ENCODE measurements around the gene STAT2. TPM values are rescaled to one million over a fixed set of nuclear protein-coding genes. Genes with fewer than 3 reads are reported as not detected.
"Not testable (repeated sequence)": the region's sequence is repeated elsewhere in the genome, so short reads cannot be mapped to it uniquely, and the experiment has no call there.

STAT2 gene
- total RNA-seq (2022) (61.2 and 101 TPM in 2 replicates), Bru-seq, nascent RNA (percentile 77 among the genes with signal in this experiment), BruChase-seq, experiment 1, labeled RNA remaining after a 6-hour chase (percentile 93 among the genes with signal in this experiment), BruChase-seq, experiment 2, labeled RNA remaining after a 2-hour chase (percentile 90 among the genes with signal in this experiment)
- long read RNA-seq, partial matches to known transcripts = 5 of 16 reads
- long read RNA-seq, other reads (novel, unspliced or antisense) = 11 of 16 reads

- CTCF ChIA-PET = interaction anchor here (0.6 to 4.8 kb wide), 9 partner anchors 9 to 265 kb away, joined by 3 to 31 read pairs (median 3); partner anchors contain the start of genes PAN2 and SPRYD4
- intact Hi-C loops (cut with micrococcal nuclease) = loop anchor here (1.0 kb wide), 4 partner anchors 26 to 108 kb away; partner anchors contain the start of gene SPRYD4
- H3K4me3 Mint-ChIP-seq (ENCODE audit: unreplicated experiment) = peak within 1 kb of the TSS; percentile 94
- H3K9me3 Mint-ChIP-seq (ENCODE audit: unreplicated experiment) = no peaks in the 10 kb centered on the region
- H3K4me1 Mint-ChIP-seq (ENCODE audit: insufficient read depth, unreplicated experiment) = peaks cover 8% of the 10 kb centered on the region
- POLR2A ChIA-PET = interaction anchor here (0.5 to 5.3 kb wide), 54 partner anchors 9 to 770 kb away, joined by 3 to 87 read pairs (median 4); partner anchors contain the start of genes ATP5F1B, CNPY2, COQ10A and ESYT1
- peaks cover 40% of the 10 kb centered on the region for H3K36me3 Mint-ChIP-seq (ENCODE audit: insufficient read depth, unreplicated experiment)
- TF ChIP-seq CTCF (IDR thresholded peaks at IDR 0.05; ENCODE audit: unreplicated experiment) = no peak
- peak; percentile 100 for DNase-seq (ENCODE audit: unreplicated experiment)
- no peaks in the 10 kb centered on the region for H3K27me3 Mint-ChIP-seq (ENCODE audit: insufficient read depth, unreplicated experiment)
- H3K27ac Mint-ChIP-seq (ENCODE audit: low read depth, unreplicated experiment) = peak within 1 kb of the TSS; percentile 97
- BruUV-seq (replicated peaks) = no TSS peak
Observed at GRCh38 chr12:56359851-56360767, at the start of gene STAT2. Gene STAT2, minus strand, starts transcription at chr12:56360107. Its CDS starts 3,536 bp downstream, at chr12:56356571.

GRCh38 chr12:56408799-56409417 lies 49.0 kb upstream of the STAT2 start:
- H3K4me3 Mint-ChIP-seq (ENCODE audit: unreplicated experiment) = no peak overlapping the region
- CTCF ChIA-PET = interaction anchor here (0.6 kb wide), 2 partner anchors 53 to 74 kb away, joined by 3 to 4 read pairs; no protein-coding TSS in a partner anchor
- DNase-seq (ENCODE audit: unreplicated experiment) = no peak
- no peaks in the 10 kb centered on the region for H3K27me3 Mint-ChIP-seq (ENCODE audit: insufficient read depth, unreplicated experiment)
- no peak overlapping the region for H3K27ac Mint-ChIP-seq (ENCODE audit: low read depth, unreplicated experiment)
- no TSS peak for BruUV-seq (replicated peaks)
- H3K36me3 Mint-ChIP-seq (ENCODE audit: insufficient read depth, unreplicated experiment) = no peaks in the 10 kb centered on the region
- POLR2A ChIA-PET = no interaction called here
- H3K9me3 Mint-ChIP-seq (ENCODE audit: unreplicated experiment) = no peaks in the 10 kb centered on the region
- H3K4me1 Mint-ChIP-seq (ENCODE audit: insufficient read depth, unreplicated experiment) = no peaks in the 10 kb centered on the region
- intact Hi-C loops (cut with micrococcal nuclease) = no loop called here
- TF ChIP-seq CTCF (IDR thresholded peaks at IDR 0.05; ENCODE audit: unreplicated experiment) = no peak

- H3K27ac Mint-ChIP-seq (ENCODE audit: low read depth, unreplicated experiment); H3K36me3 Mint-ChIP-seq (ENCODE audit: insufficient read depth, unreplicated experiment); H3K27me3 Mint-ChIP-seq (ENCODE audit: insufficient read depth, unreplicated experiment); H3K4me1 Mint-ChIP-seq (ENCODE audit: insufficient read depth, unreplicated experiment); POLR2A ChIA-PET; BruUV-seq (replicated peaks); CTCF ChIA-PET; H3K4me3 Mint-ChIP-seq (ENCODE audit: unreplicated experiment); intact Hi-C loops (cut with micrococcal nuclease); H3K9me3 Mint-ChIP-seq (ENCODE audit: unreplicated experiment); DNase-seq (ENCODE audit: unreplicated experiment): not testable (repeated sequence)
Observed at GRCh38 chr12:56404227-56404626, 44.3 kb upstream of the STAT2 start.

- H3K36me3 Mint-ChIP-seq (ENCODE audit: insufficient read depth, unreplicated experiment); H3K27me3 Mint-ChIP-seq (ENCODE audit: insufficient read depth, unreplicated experiment); H3K4me3 Mint-ChIP-seq (ENCODE audit: unreplicated experiment); H3K27ac Mint-ChIP-seq (ENCODE audit: low read depth, unreplicated experiment); DNase-seq (ENCODE audit: unreplicated experiment); intact Hi-C loops (cut with micrococcal nuclease); POLR2A ChIA-PET; H3K4me1 Mint-ChIP-seq (ENCODE audit: insufficient read depth, unreplicated experiment); H3K9me3 Mint-ChIP-seq (ENCODE audit: unreplicated experiment); CTCF ChIA-PET; BruUV-seq (replicated peaks): not testable (repeated sequence)
Observed at GRCh38 chr12:56401612-56402011, 41.7 kb upstream of the STAT2 start.

- POLR2A ChIA-PET; H3K27me3 Mint-ChIP-seq (ENCODE audit: insufficient read depth, unreplicated experiment); H3K9me3 Mint-ChIP-seq (ENCODE audit: unreplicated experiment); CTCF ChIA-PET; BruUV-seq (replicated peaks); H3K4me3 Mint-ChIP-seq (ENCODE audit: unreplicated experiment); H3K4me1 Mint-ChIP-seq (ENCODE audit: insufficient read depth, unreplicated experiment); DNase-seq (ENCODE audit: unreplicated experiment); intact Hi-C loops (cut with micrococcal nuclease); H3K27ac Mint-ChIP-seq (ENCODE audit: low read depth, unreplicated experiment); H3K36me3 Mint-ChIP-seq (ENCODE audit: insufficient read depth, unreplicated experiment): not testable (repeated sequence)
Observed at GRCh38 chr12:56401125-56401524, 41.2 kb upstream of the STAT2 start.

GRCh38 chr12:56399466-56399865 lies 39.6 kb upstream of the STAT2 start:
- H3K4me3 Mint-ChIP-seq (ENCODE audit: unreplicated experiment); H3K27ac Mint-ChIP-seq (ENCODE audit: low read depth, unreplicated experiment); BruUV-seq (replicated peaks); DNase-seq (ENCODE audit: unreplicated experiment); POLR2A ChIA-PET; H3K4me1 Mint-ChIP-seq (ENCODE audit: insufficient read depth, unreplicated experiment); H3K9me3 Mint-ChIP-seq (ENCODE audit: unreplicated experiment); intact Hi-C loops (cut with micrococcal nuclease); H3K27me3 Mint-ChIP-seq (ENCODE audit: insufficient read depth, unreplicated experiment); H3K36me3 Mint-ChIP-seq (ENCODE audit: insufficient read depth, unreplicated experiment): not testable (repeated sequence)
- CTCF ChIA-PET = interaction anchor here (0.9 kb wide), 1 partner anchor 65 kb away, joined by 3 read pairs; no protein-coding TSS in a partner anchor
